Trophoblast cell (in vitro differentiated cells and primary cell): ENCODE data around the gene ARL13B.
"Not testable (repeated sequence)": the region's sequence is repeated elsewhere in the genome, so short reads cannot be mapped to it uniquely, and the experiment has no call there.

ENCODE experiments used
- DNase-seq, 2 donors: peaks; one replicate each; pipeline ENCODE4 v3.0.0-alpha.2; 2016
- H2AFZ ChIP-seq: 2 replicates; pipeline ENCODE4 v1.6.1; 2013; ENCODE audit warnings: low read length, moderate library complexity, mild to moderate bottlenecking; ENCODE audit not compliant: insufficient read depth, poor library complexity
- H2AK5ac ChIP-seq: 2 replicates; pipeline ENCODE4 v1.6.1; 2013; ENCODE audit warnings: mild to moderate bottlenecking, low read length
- H2BK120ac ChIP-seq: 2 replicates; pipeline ENCODE4 v1.6.1; 2013; ENCODE audit warnings: low read length, mild to moderate bottlenecking, moderate library complexity; ENCODE audit not compliant: insufficient read depth, poor library complexity
- H2BK12ac ChIP-seq: 2 replicates; pipeline ENCODE4 v1.6.1; 2013; ENCODE audit warnings: mild to moderate bottlenecking, low read length, moderate library complexity
- H2BK5ac ChIP-seq: 2 replicates; pipeline ENCODE4 v1.6.1; 2013; ENCODE audit warnings: low read length, low read depth, moderate library complexity, mild to moderate bottlenecking; ENCODE audit not compliant: poor library complexity
- H3K14ac ChIP-seq: 2 replicates; pipeline ENCODE4 v1.6.1; 2013; ENCODE audit warnings: mild to moderate bottlenecking, low read length
- H3K18ac ChIP-seq: 2 replicates; pipeline ENCODE4 v1.6.1; 2013; ENCODE audit warnings: mild to moderate bottlenecking, low read length
- H3K23ac ChIP-seq: 2 replicates; pipeline ENCODE4 v1.6.1; 2013; ENCODE audit warnings: low read length
- H3K27ac ChIP-seq: 2 replicates; pipeline ENCODE4 v1.5.1; 2013; ENCODE audit warnings: low read depth, mild to moderate bottlenecking, inconsistent platforms, low read length, moderate library complexity
- H3K27me3 ChIP-seq: 2 replicates; pipeline ENCODE4 v1.6.1; 2013; ENCODE audit warnings: inconsistent platforms, mild to moderate bottlenecking, low read length, moderate library complexity; ENCODE audit not compliant: insufficient read depth
- H3K36me3 ChIP-seq, 2 experiments: 1 replicate in 1 of 2; 2 replicates in 1 of 2; pipeline ENCODE4 v1.6.1; 2013; ENCODE audit warnings: low read length in 2 of 2, mild to moderate bottlenecking in 2 of 2, moderate library complexity in 1 of 2; ENCODE audit not compliant: insufficient read depth in 2 of 2, control insufficient read depth in 1 of 2
- H3K4ac ChIP-seq: 2 replicates; pipeline ENCODE4 v1.6.1; 2013; ENCODE audit warnings: low read depth, mild to moderate bottlenecking, low read length, moderate library complexity
- H3K4me1 ChIP-seq, 2 experiments: 1 replicate in 1 of 2; 2 replicates in 1 of 2; pipeline ENCODE4 v1.6.1; 2013; ENCODE audit warnings: low read length in 2 of 2, mild to moderate bottlenecking in 2 of 2, moderate library complexity in 1 of 2; ENCODE audit not compliant: insufficient read depth in 2 of 2, control insufficient read depth in 1 of 2
- H3K4me2 ChIP-seq: 2 replicates; pipeline ENCODE4 v1.6.1; 2013; ENCODE audit warnings: inconsistent platforms, mild to moderate bottlenecking, low read length, moderate library complexity
- H3K4me3 ChIP-seq: 2 replicates; pipeline ENCODE4 v1.5.1; 2013; ENCODE audit warnings: mild to moderate bottlenecking, low read depth, low read length, inconsistent platforms
- H3K79me1 ChIP-seq: one replicate; pipeline ENCODE4 v1.6.1; 2013; ENCODE audit warnings: low read length
- H3K79me2 ChIP-seq: 2 replicates; pipeline ENCODE4 v1.6.1; 2013; ENCODE audit warnings: low read length, mild to moderate bottlenecking; ENCODE audit not compliant: control insufficient read depth, insufficient read depth, poor library complexity
- H3K9ac ChIP-seq: 2 replicates; pipeline ENCODE4 v1.6.1; 2013; ENCODE audit warnings: mild to moderate bottlenecking, low read length
- H3K9me3 ChIP-seq: 2 replicates; pipeline ENCODE4 v1.6.1; 2013; ENCODE audit warnings: low read depth, mild to moderate bottlenecking, control low read depth, inconsistent platforms, low read length; ENCODE audit not compliant: insufficient read depth
- H4K12ac ChIP-seq: 2 replicates; pipeline ENCODE4 v1.6.1; 2013; ENCODE audit warnings: low read depth, mild to moderate bottlenecking, low read length, moderate library complexity
- H4K8ac ChIP-seq: 2 replicates; pipeline ENCODE4 v1.6.1; 2013; ENCODE audit warnings: low read depth, mild to moderate bottlenecking, low read length, moderate library complexity
- H4K91ac ChIP-seq: one replicate; pipeline ENCODE4 v1.6.1; 2013; ENCODE audit warnings: low read depth, mild to moderate bottlenecking, low read length, moderate library complexity
- WGBS: extraction: QIAGEN DNeasy Blood & Tissue Kit; methylation state at CpG from one replicate; pipeline ENCODE4 v1.1.7; 2013; ENCODE audit warnings: missing lambda C conversion rate; ENCODE audit not compliant: insufficient read length, insufficient coverage; ENCODE audit errors: extremely low coverage; 5-methylcytosine and 5-hydroxymethylcytosine counted together

ARL13B gene

GRCh38 chr3:94043285-94043684 lies 63.3 kb downstream of the ARL13B start:
- H3K9me3 ChIP-seq = peaks cover 10% of the 10 kb centered on the region
- no peak overlapping the region for H3K4ac ChIP-seq
- no peak overlapping the region for H2AFZ ChIP-seq
- peaks cover 11 to 18% of the 10 kb centered on the region in 2 experiments for H3K36me3 ChIP-seq
- H2BK120ac ChIP-seq = no peak overlapping the region
- DNase-seq = no peak
- no peak overlapping the region for H3K9ac ChIP-seq
- H2AK5ac ChIP-seq = no peak overlapping the region
- no peak overlapping the region for H3K18ac ChIP-seq
- no peak overlapping the region for H3K14ac ChIP-seq
- no peaks in the 10 kb centered on the region for H3K27me3 ChIP-seq
- no peak overlapping the region for H4K8ac ChIP-seq
- H3K4me3 ChIP-seq = no peak overlapping the region
- H3K79me2 ChIP-seq = no peaks in the 10 kb centered on the region
- H2BK12ac ChIP-seq = no peak overlapping the region
- no peaks in the 10 kb centered on the region for H3K79me1 ChIP-seq
- H4K91ac ChIP-seq = no peak overlapping the region
- no peak overlapping the region for H3K23ac ChIP-seq
- no peak overlapping the region for H2BK5ac ChIP-seq
- no CpG with 5 or more reads among the region's 1 CpG for WGBS
- H3K27ac ChIP-seq = no peak overlapping the region
- no peak overlapping the region for H3K4me2 ChIP-seq
- H4K12ac ChIP-seq = no peak overlapping the region
- H3K4me1 ChIP-seq = no peaks in the 10 kb centered on the region

- no CpG with 5 or more reads among the region's 61 CpGs for WGBS
- H3K79me2 ChIP-seq, H4K12ac ChIP-seq, H2BK120ac ChIP-seq, H3K79me1 ChIP-seq, H3K27me3 ChIP-seq, H3K9me3 ChIP-seq, H4K8ac ChIP-seq, H3K18ac ChIP-seq, H3K4me1 ChIP-seq, H2AFZ ChIP-seq, H3K9ac ChIP-seq, H3K4ac ChIP-seq, H4K91ac ChIP-seq, H3K23ac ChIP-seq, H2BK5ac ChIP-seq, H3K4me3 ChIP-seq, H2AK5ac ChIP-seq, H2BK12ac ChIP-seq, DNase-seq, H3K27ac ChIP-seq, H3K4me2 ChIP-seq, H3K14ac ChIP-seq: not testable (repeated sequence)
- peaks cover 11 to 18% of the 10 kb centered on the region in 2 experiments for H3K36me3 ChIP-seq
These were observed 64.4 kb downstream of the ARL13B start for GRCh38 chr3:94044100-94044936.

- Histone ChIP-seq H3K9me3 (peaks cover 10% of the 10 kb centered on the region), H3K27ac (no peak overlapping the region), H4K91ac (no peak overlapping the region), H3K23ac (no peak overlapping the region), H3K79me1 (no peaks in the 10 kb centered on the region), H3K27me3 (no peaks in the 10 kb centered on the region), H3K4me2 (no peak overlapping the region), H3K79me2 (no peaks in the 10 kb centered on the region), H2BK5ac (no peak overlapping the region), H3K4me1 (no peaks in the 10 kb centered on the region), H2BK12ac (no peak overlapping the region), H3K14ac (no peak overlapping the region), H4K8ac (no peak overlapping the region), H3K4ac (no peak overlapping the region), H2AFZ (no peak overlapping the region), H2AK5ac (no peak overlapping the region), H4K12ac (no peak overlapping the region), H3K9ac (no peak overlapping the region), H3K4me3 (no peak overlapping the region), H3K18ac (no peak overlapping the region), H3K36me3 (peaks cover 11 to 18% of the 10 kb centered on the region in 2 experiments), H2BK120ac (no peak overlapping the region)
- no CpG with 5 or more reads among the region's 2 CpGs for WGBS
- no peak for DNase-seq
These were observed 66.6 kb downstream of the ARL13B start for GRCh38 chr3:94046533-94046932.

- H3K79me1 ChIP-seq = no peaks in the 10 kb centered on the region
- WGBS = no CpG with 5 or more reads among the region's 2 CpGs
These were observed 69.3 kb downstream of the ARL13B start for GRCh38 chr3:94049267-94049666.

More at GRCh38 chr3:94049267-94049666, 69.3 kb downstream of the ARL13B start:
- H3K9ac ChIP-seq = no peak overlapping the region
- H3K27me3 ChIP-seq = no peaks in the 10 kb centered on the region
- no peak overlapping the region for H4K91ac ChIP-seq
- H3K14ac ChIP-seq = no peak overlapping the region
- DNase-seq = no peak
- H3K4me3 ChIP-seq = no peak overlapping the region
- no peak overlapping the region for H3K4ac ChIP-seq
- H3K4me2 ChIP-seq = no peak overlapping the region
- H2BK5ac ChIP-seq = no peak overlapping the region
- no peak overlapping the region for H2BK12ac ChIP-seq
- no peak overlapping the region for H3K23ac ChIP-seq
- no peak overlapping the region for H4K12ac ChIP-seq
- H2AFZ ChIP-seq = no peak overlapping the region
- no peak overlapping the region for H3K27ac ChIP-seq
- no peak overlapping the region for H2AK5ac ChIP-seq
- H2BK120ac ChIP-seq = no peak overlapping the region
- no peaks in the 10 kb centered on the region for H3K79me2 ChIP-seq
- peaks cover 5% of the 10 kb centered on the region for H3K9me3 ChIP-seq
- H3K4me1 ChIP-seq = no peaks in the 10 kb centered on the region
- no peak overlapping the region for H3K18ac ChIP-seq
- H3K36me3 ChIP-seq = peaks cover 8 to 11% of the 10 kb centered on the region in 2 experiments
- no peak overlapping the region for H4K8ac ChIP-seq
